SK-N-SH (cell line): Measurements from ENCODE around the gene MNS1.
"Not testable (repeated sequence)": the region's sequence is repeated elsewhere in the genome, so short reads cannot be mapped to it uniquely, and the experiment has no call there.

Experiments
- TF ChIP-seq, protein P1 (sequence below): fragments of 200-600 bp; sonication (generic); IDR thresholded peaks from 2 replicates; pipeline ENCODE4 v1.6.1; 2017; ENCODE audit warnings: antibody characterized with exemption, mild to moderate bottlenecking, moderate library complexity
- TF ChIP-seq, protein P2 (sequence below): fragments of 150-350 bp; IDR thresholded peaks from 2 replicates; pipeline ENCODE4 v1.6.1; 2017; ENCODE audit warnings: antibody characterized with exemption, low read length, low read depth, borderline replicate concordance

DNA sequence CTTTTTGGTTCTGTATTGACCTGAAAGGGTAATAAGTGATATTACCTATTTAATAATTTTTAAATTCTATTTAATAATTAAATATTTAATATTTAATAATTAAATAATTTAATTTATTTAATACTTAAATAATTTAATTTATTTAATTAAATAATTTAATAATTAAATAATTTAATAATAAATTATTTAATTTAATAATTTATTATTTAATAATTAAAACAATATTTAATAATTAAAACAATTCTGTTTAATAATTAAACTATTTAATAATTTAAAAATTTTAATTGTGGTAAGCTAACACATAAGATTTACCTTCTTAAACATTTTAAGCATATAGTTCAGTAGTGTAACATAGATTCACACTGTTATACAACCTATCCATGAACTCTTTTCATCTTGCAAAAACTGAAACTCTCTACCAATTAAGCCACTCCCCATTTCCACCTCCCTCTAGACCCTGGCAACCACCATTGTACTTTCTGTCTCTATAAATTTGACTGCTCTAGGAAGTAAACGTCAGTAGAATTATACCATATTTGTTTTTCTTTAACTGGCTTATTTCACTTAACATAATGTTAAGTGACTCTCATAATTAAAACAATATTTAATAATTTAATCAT, 51.7 kb downstream of the MNS1 start:
- TF ChIP-seq, protein P1, sequence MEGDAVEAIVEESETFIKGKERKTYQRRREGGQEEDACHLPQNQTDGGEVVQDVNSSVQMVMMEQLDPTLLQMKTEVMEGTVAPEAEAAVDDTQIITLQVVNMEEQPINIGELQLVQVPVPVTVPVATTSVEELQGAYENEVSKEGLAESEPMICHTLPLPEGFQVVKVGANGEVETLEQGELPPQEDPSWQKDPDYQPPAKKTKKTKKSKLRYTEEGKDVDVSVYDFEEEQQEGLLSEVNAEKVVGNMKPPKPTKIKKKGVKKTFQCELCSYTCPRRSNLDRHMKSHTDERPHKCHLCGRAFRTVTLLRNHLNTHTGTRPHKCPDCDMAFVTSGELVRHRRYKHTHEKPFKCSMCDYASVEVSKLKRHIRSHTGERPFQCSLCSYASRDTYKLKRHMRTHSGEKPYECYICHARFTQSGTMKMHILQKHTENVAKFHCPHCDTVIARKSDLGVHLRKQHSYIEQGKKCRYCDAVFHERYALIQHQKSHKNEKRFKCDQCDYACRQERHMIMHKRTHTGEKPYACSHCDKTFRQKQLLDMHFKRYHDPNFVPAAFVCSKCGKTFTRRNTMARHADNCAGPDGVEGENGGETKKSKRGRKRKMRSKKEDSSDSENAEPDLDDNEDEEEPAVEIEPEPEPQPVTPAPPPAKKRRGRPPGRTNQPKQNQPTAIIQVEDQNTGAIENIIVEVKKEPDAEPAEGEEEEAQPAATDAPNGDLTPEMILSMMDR, result not testable (repeated sequence)
- TF ChIP-seq, protein P2, sequence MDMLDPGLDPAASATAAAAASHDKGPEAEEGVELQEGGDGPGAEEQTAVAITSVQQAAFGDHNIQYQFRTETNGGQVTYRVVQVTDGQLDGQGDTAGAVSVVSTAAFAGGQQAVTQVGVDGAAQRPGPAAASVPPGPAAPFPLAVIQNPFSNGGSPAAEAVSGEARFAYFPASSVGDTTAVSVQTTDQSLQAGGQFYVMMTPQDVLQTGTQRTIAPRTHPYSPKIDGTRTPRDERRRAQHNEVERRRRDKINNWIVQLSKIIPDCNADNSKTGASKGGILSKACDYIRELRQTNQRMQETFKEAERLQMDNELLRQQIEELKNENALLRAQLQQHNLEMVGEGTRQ, result not testable (repeated sequence)
